ENCODE data around the gene PEX12.

The PEX12 gene

DNA sequence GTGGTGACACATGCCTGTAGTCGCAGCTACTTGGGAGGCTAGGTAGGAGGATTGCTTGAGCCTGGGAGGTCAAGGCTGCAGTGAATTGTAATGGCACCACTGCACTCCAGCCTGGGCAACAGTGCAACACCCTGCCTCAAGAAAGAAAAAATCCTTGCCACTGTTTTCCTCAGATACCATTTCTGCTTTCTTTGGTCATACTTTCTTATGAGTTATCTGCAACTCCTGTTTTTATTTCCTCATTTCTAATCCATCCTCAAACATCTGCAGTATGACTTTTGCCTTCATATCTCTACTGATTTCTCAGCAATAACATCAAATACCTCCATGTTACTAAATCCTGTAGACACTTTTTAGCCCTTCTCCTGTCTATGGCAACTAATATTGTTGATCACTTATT is 5.7 kb upstream of the PEX12 start:
- H3K27ac ChIP-seq (ENCODE audit: low read length, poor library complexity, severe bottlenecking), result no peak overlapping the region
- H3K9ac ChIP-seq (ENCODE audit: low read length), result no peak overlapping the region
- peaks cover 0 to 3% of the 10 kb centered on the region in 2 experiments for H3K27me3 ChIP-seq (ENCODE audit: control insufficient read depth in 1 of 2, insufficient read depth in 1 of 2, low read length in 2 of 2)
- no peak overlapping the region for H3K18ac ChIP-seq (ENCODE audit: low read depth in 1 of 2, low read length in 2 of 2)
- no peak overlapping the region for H4K91ac ChIP-seq (ENCODE audit: low read length)
- peaks cover 4% of the 10 kb centered on the region for H3K79me1 ChIP-seq (replicated peaks; ENCODE audit: low read length, poor library complexity, severe bottlenecking)
- H2BK15ac ChIP-seq (ENCODE audit: low read depth, poor library complexity, severe bottlenecking), result no peak overlapping the region
- H3K4ac ChIP-seq (ENCODE audit: low read depth in 1 of 2, low read length in 2 of 2), result no peak overlapping the region
- no peaks in the 10 kb centered on the region for H3K9me3 ChIP-seq (ENCODE audit: control insufficient read depth, low read length)
- H3K4me1 ChIP-seq (ENCODE audit: control insufficient read depth, insufficient read depth, low read depth, low read length), result no peaks in the 10 kb centered on the region
- no peak overlapping the region for H3K4me2 ChIP-seq (ENCODE audit: low read length, poor library complexity, severe bottlenecking)
- DNase-seq, result no peak
- no peak overlapping the region for H3K14ac ChIP-seq (ENCODE audit: low read length in 2 of 2)
- no peak overlapping the region for H2BK12ac ChIP-seq (ENCODE audit: low read length in 2 of 2)
- H2AK5ac ChIP-seq (ENCODE audit: low read length, severe bottlenecking), result no peak overlapping the region
- no peak overlapping the region for H3K4me3 ChIP-seq (ENCODE audit: insufficient read depth in 1 of 2, low read depth in 1 of 2, low read length in 2 of 2)
- H4K8ac ChIP-seq (ENCODE audit: low read length), result no peak overlapping the region
- 100% methylated on average over 1 of the region's 1 CpG for WGBS
- H2AFZ ChIP-seq (ENCODE audit: low read depth, low read length), result no peak overlapping the region
- H3K36me3 ChIP-seq (ENCODE audit: control insufficient read depth in 1 of 2, insufficient read depth in 2 of 2, low read depth in 1 of 2, low read length in 2 of 2), result no peaks in the 10 kb centered on the region
- H3K23ac ChIP-seq (ENCODE audit: low read length in 2 of 2), result no peak overlapping the region
- no peak overlapping the region for H2BK120ac ChIP-seq (ENCODE audit: low read depth, low read length)
- H2BK5ac ChIP-seq (ENCODE audit: low read depth, low read length, poor library complexity, severe bottlenecking), result no peak overlapping the region

DNA sequence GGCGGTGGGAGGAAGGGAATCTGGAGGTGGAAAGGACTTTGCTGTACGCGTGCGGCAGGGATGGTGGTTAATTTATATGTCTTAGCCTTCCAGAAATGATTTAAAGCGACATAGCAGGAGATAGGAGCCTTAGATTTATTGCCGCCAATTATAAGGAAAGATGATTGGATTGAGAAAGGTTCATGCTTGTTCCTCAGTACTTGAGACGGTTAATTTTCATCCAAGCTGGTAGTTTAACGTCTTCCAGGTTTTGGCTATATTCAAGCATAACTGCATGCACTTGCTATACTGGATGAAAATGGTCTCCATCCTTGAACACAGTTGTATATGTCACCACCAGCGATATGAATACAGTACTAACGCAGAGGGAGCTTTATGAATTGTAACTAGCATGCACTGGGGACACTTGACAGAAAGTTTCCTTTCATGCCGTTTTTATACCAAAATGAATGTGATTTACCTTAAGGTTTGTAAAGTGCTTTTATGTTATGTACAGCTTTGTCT is 610 bp upstream of the PEX12 start:
- Histone ChIP-seq H4K8ac (ENCODE audit: low read length) (peak overlapping the region; percentile 77), H2BK12ac (ENCODE audit: low read length in 2 of 2) (no peak overlapping the region), H2AFZ (ENCODE audit: low read depth, low read length) (peak overlapping the region; percentile 64), H2BK5ac (ENCODE audit: low read depth, low read length, poor library complexity, severe bottlenecking) (no peak overlapping the region), H2BK15ac (ENCODE audit: low read depth, poor library complexity, severe bottlenecking) (no peak overlapping the region), H3K27me3 (ENCODE audit: control insufficient read depth in 1 of 2, insufficient read depth in 1 of 2, low read length in 2 of 2) (peaks cover 0 to 3% of the 10 kb centered on the region in 2 experiments), H3K4me3 (ENCODE audit: insufficient read depth in 1 of 2, low read depth in 1 of 2, low read length in 2 of 2) (peak overlapping the region; percentile 81 to 93), H3K79me1 (replicated peaks; ENCODE audit: low read length, poor library complexity, severe bottlenecking) (peaks cover 13% of the 10 kb centered on the region), H3K4me2 (ENCODE audit: low read length, poor library complexity, severe bottlenecking) (peak overlapping the region; percentile 94), H3K4me1 (ENCODE audit: control insufficient read depth, insufficient read depth, low read depth, low read length) (no peaks in the 10 kb centered on the region), H3K9me3 (ENCODE audit: control insufficient read depth, low read length) (no peaks in the 10 kb centered on the region), H2AK5ac (ENCODE audit: low read length, severe bottlenecking) (peak overlapping the region; percentile 90), H3K27ac (ENCODE audit: low read length, poor library complexity, severe bottlenecking) (peak overlapping the region; percentile 80), H2BK120ac (ENCODE audit: low read depth, low read length) (no peak overlapping the region), H3K14ac (ENCODE audit: low read length in 2 of 2) (peak overlapping the region in 1 of 2 experiments; percentile 72), H3K18ac (ENCODE audit: low read depth in 1 of 2, low read length in 2 of 2) (peak overlapping the region; percentile 75 to 81), H3K23ac (ENCODE audit: low read length in 2 of 2) (peak overlapping the region in 1 of 2 experiments; percentile 70), H3K4ac (ENCODE audit: low read depth in 1 of 2, low read length in 2 of 2) (peak overlapping the region; percentile 39 to 86), H3K36me3 (ENCODE audit: control insufficient read depth in 1 of 2, insufficient read depth in 2 of 2, low read depth in 1 of 2, low read length in 2 of 2) (peaks cover 5 to 28% of the 10 kb centered on the region in 2 experiments), H3K9ac (ENCODE audit: low read length) (peak overlapping the region; percentile 95), H4K91ac (ENCODE audit: low read length) (peak overlapping the region; percentile 4)
- WGBS, result 19% methylated on average over 10 of the region's 11 CpGs
- peak; percentile 9 for DNase-seq

DNA sequence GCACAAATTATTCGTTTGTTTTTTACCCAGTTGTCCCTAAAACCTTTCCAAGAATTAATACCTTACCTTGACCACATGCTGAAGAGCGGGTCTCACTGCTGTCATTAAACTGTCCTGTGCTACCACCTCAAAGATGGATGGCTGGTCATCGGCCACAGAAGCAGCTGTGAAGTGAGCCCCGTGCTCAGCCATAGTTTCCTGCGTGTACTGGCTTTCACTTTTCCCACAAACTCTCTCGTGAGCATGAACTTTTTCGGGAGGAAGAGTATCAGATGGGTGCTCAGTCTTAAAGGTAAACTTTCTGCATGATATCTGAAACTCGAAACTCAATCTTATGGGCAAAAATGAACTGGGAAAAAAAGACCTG is 558 bp downstream of the PEX12 start:
- Histone ChIP-seq H3K23ac (ENCODE audit: low read length in 2 of 2) (no peak overlapping the region), H3K4me1 (ENCODE audit: control insufficient read depth, insufficient read depth, low read depth, low read length) (no peaks in the 10 kb centered on the region), H3K27ac (ENCODE audit: low read length, poor library complexity, severe bottlenecking) (peak overlapping the region; percentile 84), H4K8ac (ENCODE audit: low read length) (peak overlapping the region; percentile 98), H3K14ac (ENCODE audit: low read length in 2 of 2) (no peak overlapping the region), H3K36me3 (ENCODE audit: control insufficient read depth in 1 of 2, insufficient read depth in 2 of 2, low read depth in 1 of 2, low read length in 2 of 2) (peaks cover 7 to 33% of the 10 kb centered on the region in 2 experiments), H3K79me1 (replicated peaks; ENCODE audit: low read length, poor library complexity, severe bottlenecking) (peaks cover 15% of the 10 kb centered on the region), H3K18ac (ENCODE audit: low read depth in 1 of 2, low read length in 2 of 2) (peak overlapping the region; percentile 57 to 92), H2BK15ac (ENCODE audit: low read depth, poor library complexity, severe bottlenecking) (no peak overlapping the region), H3K4ac (ENCODE audit: low read depth in 1 of 2, low read length in 2 of 2) (peak overlapping the region; percentile 83 to 94), H2AK5ac (ENCODE audit: low read length, severe bottlenecking) (no peak overlapping the region), H4K91ac (ENCODE audit: low read length) (no peak overlapping the region), H3K27me3 (ENCODE audit: control insufficient read depth in 1 of 2, insufficient read depth in 1 of 2, low read length in 2 of 2) (no peaks in the 10 kb centered on the region), H3K4me3 (ENCODE audit: insufficient read depth in 1 of 2, low read depth in 1 of 2, low read length in 2 of 2) (peak overlapping the region; percentile 81 to 93), H2AFZ (ENCODE audit: low read depth, low read length) (peak overlapping the region; percentile 74), H3K9ac (ENCODE audit: low read length) (peak overlapping the region; percentile 95), H3K4me2 (ENCODE audit: low read length, poor library complexity, severe bottlenecking) (peak overlapping the region; percentile 94), H2BK12ac (ENCODE audit: low read length in 2 of 2) (no peak overlapping the region), H3K9me3 (ENCODE audit: control insufficient read depth, low read length) (no peaks in the 10 kb centered on the region), H2BK120ac (ENCODE audit: low read depth, low read length) (no peak overlapping the region), H2BK5ac (ENCODE audit: low read depth, low read length, poor library complexity, severe bottlenecking) (no peak overlapping the region)
- peak; percentile 50 for DNase-seq
- WGBS, result 12% methylated on average over 8 of the region's 8 CpGs

DNA sequence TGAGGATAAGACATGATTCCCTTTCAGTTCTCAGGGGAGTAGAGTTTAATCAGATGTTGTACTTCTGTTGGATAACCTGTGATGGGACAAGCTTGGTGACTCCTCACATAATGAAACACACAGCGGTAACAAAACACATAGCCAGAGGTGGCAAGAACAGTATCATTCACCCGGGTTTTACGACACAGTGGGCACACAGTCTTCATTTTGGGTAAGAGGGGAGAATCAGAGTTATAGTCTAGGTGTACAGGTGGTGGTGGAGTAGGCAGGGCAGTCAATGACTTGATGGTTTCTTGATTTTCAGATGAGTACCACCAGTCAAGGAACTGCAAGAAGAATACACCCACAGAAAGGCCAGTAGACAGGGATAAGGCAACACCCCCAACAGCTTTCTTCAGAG is 2.6 kb downstream of the PEX12 start:
- H2AFZ ChIP-seq (ENCODE audit: low read depth, low read length), result peak overlapping the region; percentile 14
- H3K14ac ChIP-seq (ENCODE audit: low read length in 2 of 2), result no peak overlapping the region
- no peak overlapping the region for H2BK12ac ChIP-seq (ENCODE audit: low read length in 2 of 2)
- H2BK15ac ChIP-seq (ENCODE audit: low read depth, poor library complexity, severe bottlenecking), result no peak overlapping the region
- peaks cover 11 to 33% of the 10 kb centered on the region in 2 experiments for H3K36me3 ChIP-seq (ENCODE audit: control insufficient read depth in 1 of 2, insufficient read depth in 2 of 2, low read depth in 1 of 2, low read length in 2 of 2)
- no peak overlapping the region for H3K4ac ChIP-seq (ENCODE audit: low read depth in 1 of 2, low read length in 2 of 2)
- no peaks in the 10 kb centered on the region for H3K9me3 ChIP-seq (ENCODE audit: control insufficient read depth, low read length)
- WGBS, result 100% methylated on average over 3 of the region's 3 CpGs
- H4K91ac ChIP-seq (ENCODE audit: low read length), result no peak overlapping the region
- no peak overlapping the region for H3K4me2 ChIP-seq (ENCODE audit: low read length, poor library complexity, severe bottlenecking)
- peaks cover 21% of the 10 kb centered on the region for H3K79me1 ChIP-seq (replicated peaks; ENCODE audit: low read length, poor library complexity, severe bottlenecking)
- no peaks in the 10 kb centered on the region for H3K4me1 ChIP-seq (ENCODE audit: control insufficient read depth, insufficient read depth, low read depth, low read length)
- H2BK5ac ChIP-seq (ENCODE audit: low read depth, low read length, poor library complexity, severe bottlenecking), result no peak overlapping the region
- H3K27me3 ChIP-seq (ENCODE audit: control insufficient read depth in 1 of 2, insufficient read depth in 1 of 2, low read length in 2 of 2), result no peaks in the 10 kb centered on the region
- H2BK120ac ChIP-seq (ENCODE audit: low read depth, low read length), result no peak overlapping the region
- no peak overlapping the region for H4K8ac ChIP-seq (ENCODE audit: low read length)
- DNase-seq, result no peak
- H3K9ac ChIP-seq (ENCODE audit: low read length), result no peak overlapping the region
- no peak overlapping the region for H3K18ac ChIP-seq (ENCODE audit: low read depth in 1 of 2, low read length in 2 of 2)
- H3K27ac ChIP-seq (ENCODE audit: low read length, poor library complexity, severe bottlenecking), result no peak overlapping the region
- no peak overlapping the region for H2AK5ac ChIP-seq (ENCODE audit: low read length, severe bottlenecking)
- H3K23ac ChIP-seq (ENCODE audit: low read length in 2 of 2), result no peak overlapping the region
- H3K4me3 ChIP-seq (ENCODE audit: insufficient read depth in 1 of 2, low read depth in 1 of 2, low read length in 2 of 2), result no peak overlapping the region

Data from mesenchymal stem cell (in vitro differentiated cells and primary cell).